Measurements from ENCODE around the gene RNF169. TPM values are rescaled to one million over a fixed set of nuclear protein-coding genes. Genes with fewer than 3 reads are reported as not detected.

RNF169 gene
- total and polyA plus RNA-seq, 9 of the 15 experiments (the other 6 are each of a cell fraction or from before 2014, with no cell fraction given): 0.68 to 18.1 (median 10.1) TPM

- CTCF ChIA-PET (ENCODE audit: low intra/inter-chr PET ratio): no interaction called here
- FAIRE-seq: no peak
These were observed 101.1 kb downstream of the RNF169 start for GRCh38 chr11:74849525-74850391.

More at GRCh38 chr11:74849525-74850391, 101.1 kb downstream of the RNF169 start:
- Histone ChIP-seq H3K4me2 (ENCODE audit: insufficient read depth, low read length) (no peak overlapping the region), H3K27ac (ENCODE audit: extremely low read depth, low read depth, low read length) (no peak overlapping the region), H4K20me1 (replicated peaks; ENCODE audit: control insufficient read depth, insufficient read depth, low read length) (no peaks in the 10 kb centered on the region), H3K36me3 (ENCODE audit: control insufficient read depth, insufficient read depth, low read length) (peaks cover 69% of the 10 kb centered on the region; the same call in 2 of the 3 replicates), H3K9me1 (ENCODE audit: control insufficient read depth, insufficient read depth, low read length) (no peaks in the 10 kb centered on the region), H3K4me1 (replicated peaks in 1 of 2; ENCODE audit: control insufficient read depth in 2 of 2, insufficient read depth in 2 of 2, low read length in 2 of 2) (no peaks in the 10 kb centered on the region), H3K9me3 (replicated peaks; ENCODE audit: control insufficient read depth, insufficient read depth, low read depth, low read length) (no peaks in the 10 kb centered on the region), H3K4me3 (no peak overlapping the region), H2AFZ (ENCODE audit: low read depth, low read length) (no peak overlapping the region), H3K27me3 (ENCODE audit: control insufficient read depth in 2 of 2, insufficient read depth in 2 of 2, low read length in 2 of 2) (no peaks in the 10 kb centered on the region), H3K79me2 (ENCODE audit: control insufficient read depth, insufficient read depth, low read length) (no peaks in the 10 kb centered on the region), H3K9ac (ENCODE audit: insufficient read depth in 1 of 2, low read depth in 2 of 2, low read length in 2 of 2) (no peak overlapping the region)
- in situ Hi-C loops (cut with MboI): no loop called here
- TF ChIP-seq CTCF (IDR thresholded peaks at IDR 0.05 in 2 of 3, conservative IDR thresholded peaks at IDR 0.05 in 1 of 3; ENCODE audit: insufficient read depth in 2 of 3, low read depth in 1 of 3, low read length in 3 of 3) (no peak), PML (IDR thresholded peaks at IDR 0.05; ENCODE audit: low read length) (no peak), E2F6 (IDR thresholded peaks at IDR 0.05; ENCODE audit: borderline replicate concordance in 1 of 2, extremely low read depth in 1 of 2, insufficient read depth in 1 of 2, insufficient read length in 1 of 2, low read depth in 1 of 2, low read length in 1 of 2, poor library complexity in 1 of 2, severe bottlenecking in 1 of 2) (no peak), HMGN3 (IDR thresholded peaks at IDR 0.05; ENCODE audit: borderline replicate concordance, extremely low read depth, insufficient read length, low read depth, low read length) (no peak), NR0B1 (IDR thresholded peaks at IDR 0.05; ENCODE audit: partially characterized antibody) (no peak), GATAD2B (IDR thresholded peaks at IDR 0.05; ENCODE audit: borderline replicate concordance) (no peak), KAT2B (IDR thresholded peaks at IDR 0.05; ENCODE audit: low read depth, low read length) (no peak), TCF3 (CRISPR knock-in tag; IDR thresholded peaks at IDR 0.05) (no peak), MTA2 (IDR thresholded peaks at IDR 0.05; ENCODE audit: low read depth) (no peak), TAL1 (IDR thresholded peaks at IDR 0.05) (no peak)
- intact Hi-C loops (cut with micrococcal nuclease): no loop called here
- no TSS peak for BruUV-seq (replicated peaks)
- POLR2A ChIA-PET: no interaction called here
- WGBS (ENCODE audit: insufficient coverage, low coverage, missing lambda C conversion rate): 66% methylated on average over 6 of the region's 7 CpGs
- ATAC-seq: no peak
- DNase-seq (ENCODE audit: extremely low read depth in 1 of 4, low spot score in 3 of 4): no peak

Measured in K562 (cell line).